AG09309 (cell line): ENCODE measurements around the gene SEPTIN8.

Source experiments
- DNase-seq: peaks from one replicate; pipeline ENCODE4 v3.0.0-alpha.2; 2010; ENCODE audit warnings: low read depth
- H3K4me3 ChIP-seq: 2 replicates; pipeline ENCODE4 v1.5.1; 2011; ENCODE audit warnings: mild to moderate bottlenecking, low read depth, low read length, moderate library complexity; ENCODE audit not compliant: control insufficient read depth
- CTCF ChIP-seq: IDR thresholded peaks from 2 replicates; pipeline ENCODE4 v1.5.1; 2011; ENCODE audit warnings: mild to moderate bottlenecking, low read depth, low read length, inconsistent platforms; ENCODE audit not compliant: insufficient read depth, control insufficient read depth; ENCODE audit errors: missing control alignments

Gene SEPTIN8

DNA sequence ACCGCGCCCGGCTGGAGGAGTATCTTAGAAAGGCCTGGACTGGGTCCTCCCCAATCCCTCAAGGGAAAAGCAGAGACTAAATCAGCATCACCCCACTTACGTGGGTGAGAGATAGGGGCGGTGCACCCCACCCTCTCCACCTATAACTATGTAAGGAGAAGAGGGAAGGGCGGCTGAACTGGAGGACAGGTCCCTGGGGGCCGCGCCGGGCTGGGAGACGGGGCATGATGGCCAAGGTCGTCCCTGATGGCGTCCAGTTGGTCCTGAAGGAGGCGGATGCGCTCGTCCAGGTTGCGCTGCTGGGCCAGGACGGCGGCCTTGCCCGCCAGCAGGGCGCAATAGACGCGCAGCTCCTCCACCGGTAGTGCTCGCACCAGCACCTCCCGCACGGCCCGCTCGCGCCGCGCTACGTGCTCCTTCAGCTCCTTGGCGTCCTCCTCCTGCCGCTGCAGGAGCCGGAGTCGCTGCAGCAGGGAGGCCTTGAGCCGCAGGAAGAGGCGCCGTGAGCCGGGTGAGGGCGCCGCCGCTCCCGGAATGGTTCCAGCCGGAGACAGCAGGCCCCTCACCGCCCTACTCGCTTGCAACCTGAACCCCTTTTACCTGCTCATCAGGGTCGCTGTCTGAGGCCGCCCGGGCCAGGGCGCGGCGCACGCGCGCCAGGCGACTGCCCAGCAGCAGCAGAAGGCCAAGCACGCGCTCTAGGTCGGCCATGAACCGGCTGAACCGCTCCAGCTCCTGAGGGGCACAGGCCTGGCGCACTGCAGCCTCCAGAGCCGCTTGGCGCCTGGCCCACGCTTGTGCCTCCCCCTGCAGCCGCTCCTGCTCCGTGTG is 45.8 kb upstream of the SEPTIN8 start:
- no peak overlapping the region for H3K4me3 ChIP-seq
- DNase-seq, result no peak
- TF ChIP-seq CTCF, result no peak

- TF ChIP-seq CTCF, result no peak
- no peak for DNase-seq
Measured at GRCh38 chr5:132821791-132822190, 44.8 kb upstream of the SEPTIN8 start.

GRCh38 chr5:132821350-132821749 is 44.3 kb upstream of the SEPTIN8 start:
- no peak for DNase-seq
- TF ChIP-seq CTCF, result no peak
- H3K4me3 ChIP-seq, result no peak overlapping the region

More at GRCh38 chr5:132821791-132822190, 44.8 kb upstream of the SEPTIN8 start:
- no peak overlapping the region for H3K4me3 ChIP-seq

DNA sequence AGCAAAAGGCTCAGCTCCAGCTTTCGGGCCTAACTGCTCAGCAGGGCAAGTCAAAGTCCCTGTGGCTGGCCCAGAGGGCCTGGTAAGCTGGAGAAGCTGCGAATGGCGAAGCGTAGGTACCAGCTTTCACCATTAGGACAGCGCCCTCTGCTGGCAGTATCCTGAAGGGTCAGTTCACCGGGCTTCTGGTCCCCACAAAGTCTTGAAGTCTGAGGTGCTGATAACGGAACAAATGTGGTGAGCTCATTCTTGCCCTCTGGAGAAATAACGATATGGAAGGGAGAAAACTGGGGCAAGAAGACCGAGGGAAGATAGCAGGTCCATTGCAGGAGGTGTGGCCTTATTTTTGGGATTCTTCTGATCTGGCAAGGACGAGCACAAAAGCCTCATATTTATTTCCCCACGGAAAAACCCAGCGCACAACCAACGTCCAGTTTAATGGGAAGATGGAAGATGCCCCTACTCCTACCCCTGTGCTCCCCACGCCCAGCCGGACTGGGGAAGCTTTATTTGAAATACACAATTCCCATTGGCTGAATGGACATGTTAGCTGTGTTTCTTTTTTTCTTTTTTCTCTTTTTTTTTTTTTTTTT is 43.2 kb upstream of the SEPTIN8 start:
- TF ChIP-seq CTCF, result peak; percentile 88
- no peak overlapping the region for H3K4me3 ChIP-seq
- peak; percentile 76 for DNase-seq

DNA sequence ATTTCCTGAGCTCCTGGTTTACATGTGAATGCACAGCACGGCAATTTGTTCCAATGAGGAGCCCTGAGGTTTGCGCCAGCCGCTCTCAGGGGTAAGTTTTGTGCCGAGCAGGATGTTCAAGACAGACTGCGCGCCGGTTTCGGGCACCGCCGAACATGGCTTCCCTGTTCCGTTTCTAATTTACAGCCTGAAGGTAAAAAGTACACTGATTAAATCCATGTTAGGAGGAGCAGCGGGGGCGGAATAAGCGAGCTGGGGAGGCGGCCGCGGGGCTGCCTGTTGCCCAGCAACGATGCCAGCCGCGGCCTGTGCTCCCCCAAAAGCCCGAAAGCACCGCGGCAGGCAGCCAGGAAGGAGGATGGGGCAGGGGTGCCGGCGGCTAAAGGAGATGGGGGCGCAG is 42.4 kb upstream of the SEPTIN8 start:
- H3K4me3 ChIP-seq, result no peak overlapping the region
- no peak for DNase-seq
- no peak for TF ChIP-seq CTCF

DNA sequence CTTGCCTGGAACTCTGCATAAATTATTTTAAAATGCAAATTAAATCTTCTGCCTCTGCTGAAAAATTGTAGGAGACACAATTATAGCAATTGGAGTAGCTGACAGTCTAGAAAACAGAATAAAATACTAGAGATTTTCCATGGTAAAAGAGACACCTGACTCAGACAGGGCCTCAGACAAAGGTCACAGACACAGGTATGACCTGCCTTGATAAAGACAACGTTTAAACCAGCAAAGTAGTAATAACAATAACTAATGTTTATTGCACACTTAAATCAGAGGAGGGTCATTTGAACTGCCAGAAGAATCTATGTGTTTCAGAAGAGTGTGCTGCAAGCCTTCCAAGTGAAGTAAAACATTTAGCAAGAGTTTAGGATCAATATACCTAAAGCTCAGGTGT is 40.0 kb upstream of the SEPTIN8 start:
- no peak overlapping the region for H3K4me3 ChIP-seq
- no peak for TF ChIP-seq CTCF
- DNase-seq, result no peak
